GM12801 (cell line): ENCODE results near the gene TSHB.

ENCODE experiments used
- TF ChIP-seq, protein P1 (sequence below): IDR thresholded peaks from one replicate; pipeline ENCODE4 v1.5.1; 2011; ENCODE audit warnings: control low read depth; ENCODE audit not compliant: insufficient read length; ENCODE audit errors: extremely low read depth

Gene TSHB

DNA sequence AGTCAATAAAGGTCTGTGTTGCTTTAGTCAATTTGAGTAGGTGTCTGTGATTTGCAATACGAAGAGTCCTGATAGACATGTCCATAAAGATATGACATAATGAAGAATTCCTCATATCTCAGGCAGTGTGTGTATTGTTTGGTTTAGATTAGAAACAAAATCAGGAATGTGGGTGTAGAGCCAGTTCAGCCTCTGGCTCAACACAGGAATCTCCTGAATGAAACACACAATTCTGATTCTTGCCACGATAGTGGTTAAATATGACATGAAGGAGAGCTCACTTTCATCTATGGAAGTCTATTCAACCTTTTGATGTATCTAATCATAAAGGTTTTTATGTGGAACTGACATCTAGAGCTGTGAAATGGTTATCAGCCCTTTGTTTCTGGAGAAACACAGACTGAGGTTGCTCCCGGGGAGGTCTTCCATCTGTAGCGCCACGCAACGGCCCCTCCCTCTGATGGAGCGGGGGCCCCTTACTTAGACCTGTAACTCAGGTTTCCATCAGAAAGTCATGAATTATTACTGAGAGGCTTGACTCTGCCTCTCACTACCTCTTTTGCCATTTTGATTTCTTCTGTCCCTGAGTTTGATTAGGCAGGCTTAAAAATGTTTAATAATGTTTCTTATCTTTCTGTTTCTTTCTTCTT, 40.2 kb downstream of the TSHB start:
- TF ChIP-seq, protein P1, sequence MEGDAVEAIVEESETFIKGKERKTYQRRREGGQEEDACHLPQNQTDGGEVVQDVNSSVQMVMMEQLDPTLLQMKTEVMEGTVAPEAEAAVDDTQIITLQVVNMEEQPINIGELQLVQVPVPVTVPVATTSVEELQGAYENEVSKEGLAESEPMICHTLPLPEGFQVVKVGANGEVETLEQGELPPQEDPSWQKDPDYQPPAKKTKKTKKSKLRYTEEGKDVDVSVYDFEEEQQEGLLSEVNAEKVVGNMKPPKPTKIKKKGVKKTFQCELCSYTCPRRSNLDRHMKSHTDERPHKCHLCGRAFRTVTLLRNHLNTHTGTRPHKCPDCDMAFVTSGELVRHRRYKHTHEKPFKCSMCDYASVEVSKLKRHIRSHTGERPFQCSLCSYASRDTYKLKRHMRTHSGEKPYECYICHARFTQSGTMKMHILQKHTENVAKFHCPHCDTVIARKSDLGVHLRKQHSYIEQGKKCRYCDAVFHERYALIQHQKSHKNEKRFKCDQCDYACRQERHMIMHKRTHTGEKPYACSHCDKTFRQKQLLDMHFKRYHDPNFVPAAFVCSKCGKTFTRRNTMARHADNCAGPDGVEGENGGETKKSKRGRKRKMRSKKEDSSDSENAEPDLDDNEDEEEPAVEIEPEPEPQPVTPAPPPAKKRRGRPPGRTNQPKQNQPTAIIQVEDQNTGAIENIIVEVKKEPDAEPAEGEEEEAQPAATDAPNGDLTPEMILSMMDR: no peak

DNA sequence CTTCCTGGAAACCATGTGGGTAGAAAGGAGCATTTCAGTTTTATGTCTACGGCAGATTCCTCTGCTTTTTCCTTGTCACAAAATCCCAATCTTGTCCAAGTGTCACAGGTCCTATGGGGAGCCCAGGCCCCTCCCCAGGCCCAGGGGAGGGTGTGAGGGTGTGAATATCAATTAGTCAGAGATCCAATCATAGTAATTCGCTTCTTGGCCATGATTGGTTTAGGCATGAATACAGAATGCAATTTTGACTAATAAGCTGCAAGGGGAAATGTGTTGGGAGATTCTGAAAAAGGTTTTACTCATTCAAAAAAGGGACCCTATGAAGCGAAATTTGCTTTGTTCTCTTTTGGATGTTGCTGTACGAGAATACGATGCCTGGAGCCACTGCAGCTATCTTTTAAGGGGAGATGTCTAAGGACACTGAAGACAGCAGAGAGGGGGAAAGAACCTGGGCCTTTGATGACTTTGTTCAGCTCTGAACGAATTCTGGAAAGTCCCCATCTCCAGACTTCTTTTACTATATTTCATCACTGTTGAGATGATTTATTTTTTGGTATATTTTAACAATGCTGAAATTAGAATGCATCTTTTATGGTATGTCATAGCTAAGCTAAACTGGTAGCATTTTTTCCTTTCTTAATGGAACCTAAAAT, 41.5 kb downstream of the TSHB start:
- TF ChIP-seq, protein P1: no peak

DNA sequence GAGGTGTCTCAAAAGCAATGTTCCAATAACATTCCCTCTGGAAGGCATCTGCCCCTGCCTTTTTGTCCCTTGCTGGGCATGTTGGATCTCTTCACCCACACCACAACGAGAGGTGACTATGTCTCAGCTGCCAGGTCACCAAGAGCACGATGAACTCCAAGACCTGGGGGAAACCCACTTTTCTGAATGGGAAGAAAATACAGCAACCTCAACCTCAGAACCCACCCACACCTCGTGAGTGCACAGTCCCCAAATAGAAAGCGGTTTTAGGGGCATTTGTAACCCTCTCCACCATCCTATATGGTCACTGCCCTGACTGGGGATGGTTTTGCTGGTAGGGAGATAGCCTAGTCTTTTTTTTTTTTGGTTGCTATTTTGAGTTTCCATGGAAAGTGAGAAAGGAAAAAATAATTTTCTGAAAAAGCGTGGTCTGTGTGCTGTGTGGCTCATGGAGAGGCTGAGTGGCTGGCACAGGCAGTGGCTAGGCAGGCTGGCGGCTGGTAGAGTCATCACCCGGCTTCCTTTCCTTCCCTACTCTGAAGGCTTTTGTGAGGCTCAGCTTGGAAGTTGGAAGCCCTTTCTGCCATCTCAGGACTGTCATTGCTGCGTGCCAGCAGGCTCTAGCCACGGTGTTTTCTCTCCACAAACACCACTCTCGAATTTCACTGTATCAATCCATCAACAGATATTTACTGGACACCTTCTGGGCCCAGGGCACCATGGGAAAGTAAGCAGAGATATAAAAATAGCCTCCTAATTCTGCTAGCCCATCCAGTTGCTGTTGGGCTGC, 43.9 kb downstream of the TSHB start:
- TF ChIP-seq, protein P1: no peak

DNA sequence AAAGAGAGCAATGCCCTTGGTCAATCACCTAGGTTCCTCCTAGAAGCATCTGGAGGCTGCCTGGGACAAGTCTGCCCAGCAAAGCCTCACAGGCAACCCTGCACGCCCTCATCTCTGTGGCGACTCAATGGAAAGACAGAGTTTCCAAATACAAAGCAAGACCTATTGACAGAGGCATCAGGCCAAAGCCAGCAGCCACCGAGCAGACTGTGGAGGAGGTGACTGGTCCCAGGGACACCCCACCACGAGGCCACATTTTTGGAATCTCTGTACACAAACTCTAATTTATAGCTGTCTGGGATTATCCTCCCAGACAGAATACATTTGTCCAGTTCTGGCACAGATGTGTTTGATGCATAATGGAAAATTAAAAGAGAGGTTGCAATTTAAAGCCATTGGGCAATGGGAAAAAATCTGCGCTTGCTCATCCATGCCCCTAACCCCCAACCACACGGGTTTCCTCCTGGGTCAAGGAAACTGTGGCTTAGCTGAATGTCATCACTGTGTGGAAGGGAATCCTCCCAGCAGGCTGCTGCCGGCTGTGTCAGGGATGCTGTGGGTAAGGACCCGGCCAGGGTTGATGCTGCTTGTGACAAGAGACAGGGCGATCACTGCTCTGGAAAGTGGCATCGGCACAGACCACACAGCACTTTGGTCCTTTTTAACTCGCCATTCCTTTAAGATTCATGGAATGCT, 45.4 kb downstream of the TSHB start:
- TF ChIP-seq, protein P1: no peak

DNA sequence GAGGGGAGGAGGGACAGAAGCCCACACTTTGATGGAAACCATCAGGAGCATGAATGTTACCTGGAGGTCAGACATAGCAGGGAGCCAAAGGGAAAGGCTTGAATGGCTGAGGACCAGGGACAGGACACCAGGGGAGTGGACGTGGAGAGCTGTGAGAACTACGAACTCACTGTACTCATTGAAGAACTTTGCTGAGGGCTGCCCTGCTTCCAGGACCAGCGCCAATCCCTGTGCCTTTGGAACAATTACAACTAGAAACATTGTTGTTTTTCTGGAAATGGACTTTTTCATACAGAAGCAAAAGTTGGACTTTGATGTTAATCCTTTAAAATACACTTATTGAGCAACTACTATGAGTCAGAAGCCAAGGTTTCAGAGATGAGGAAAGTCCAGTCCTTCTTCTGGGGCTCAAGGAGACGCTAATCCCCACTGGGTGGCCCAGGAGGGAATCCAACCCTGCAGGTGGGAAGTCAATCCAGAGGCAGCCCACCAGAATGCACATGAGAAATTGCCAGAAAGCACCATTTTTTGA, 46.8 kb downstream of the TSHB start:
- TF ChIP-seq, protein P1: no peak

DNA sequence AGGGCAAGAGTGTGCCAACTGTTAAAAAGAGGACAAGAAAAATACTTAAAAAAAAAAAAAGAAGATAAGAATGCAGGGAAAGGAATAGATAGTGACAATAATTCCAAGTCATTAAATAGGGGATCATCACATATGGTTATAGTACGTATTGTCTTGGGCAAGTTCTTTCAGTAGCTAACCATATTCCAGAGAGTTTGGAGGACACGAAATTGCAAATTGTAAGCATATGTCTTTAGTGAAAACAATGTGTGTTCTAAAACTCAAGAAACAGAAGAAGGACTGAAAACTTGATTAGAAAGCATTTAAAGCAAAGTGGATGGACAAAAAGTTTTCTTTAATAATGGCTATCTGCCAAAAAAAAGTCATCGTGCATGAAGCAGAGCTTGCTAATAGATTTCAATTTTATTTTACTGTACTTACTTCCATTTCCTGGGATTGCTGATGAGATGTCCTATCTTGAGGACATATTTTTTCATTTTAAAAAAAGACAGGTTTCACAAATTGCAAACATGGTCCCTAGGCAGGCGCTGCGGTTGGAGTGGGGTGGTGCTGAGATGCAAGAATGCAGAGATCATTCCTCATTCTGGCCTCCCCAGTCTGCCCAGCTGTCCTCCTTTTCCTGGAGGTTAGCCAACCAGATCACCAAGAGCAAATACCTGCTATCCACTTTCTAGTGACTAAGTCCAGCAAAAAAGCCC, 47.8 kb downstream of the TSHB start:
- TF ChIP-seq, protein P1: no peak
